C1 segment of cervical spinal cord (tissue), 14 donors: ENCODE data around the gene SRSF1.
"Not testable (repeated sequence)": the region's sequence is repeated elsewhere in the genome, so short reads cannot be mapped to it uniquely, and the experiment has no call there.

Experiments used
- DNase-seq, 14 donors: peaks; one replicate each; lab custom pipeline; 2025; lab: John Stamatoyannopoulos, UW

Gene SRSF1

GRCh38 chr17:57966246-57966645, 40.8 kb downstream of the SRSF1 start:
- DNase-seq, result no peak

GRCh38 chr17:57965521-57966160, 41.4 kb downstream of the SRSF1 start:
- DNase-seq, result no peak

GRCh38 chr17:57963149-57963511, 43.9 kb downstream of the SRSF1 start:
- DNase-seq, result no peak

GRCh38 chr17:57962279-57963148, 44.5 kb downstream of the SRSF1 start:
- DNase-seq, result no peak

- DNase-seq, result no peak
Measured at GRCh38 chr17:57959929-57960328, 47.1 kb downstream of the SRSF1 start.

GRCh38 chr17:57958391-57958790, 48.7 kb downstream of the SRSF1 start:
- not testable (repeated sequence) for DNase-seq

- no peak for DNase-seq
Measured at GRCh38 chr17:57957886-57958285, 49.2 kb downstream of the SRSF1 start.

- no peak for DNase-seq
Measured at GRCh38 chr17:57957120-57957850, 49.8 kb downstream of the SRSF1 start.

- no peak for DNase-seq
Measured at GRCh38 chr17:57956291-57957119, 50.5 kb downstream of the SRSF1 start.

GRCh38 chr17:57955183-57955931, 51.7 kb downstream of the SRSF1 start, which contains the start of gene CUEDC1:
TSS of gene CUEDC1 (minus strand) at chr17:57955412. CDS start at chr17:57885564, 69,848 bp downstream.
- peak in 10 of 14 donors; percentile 48 to 82 (median 69) for DNase-seq

GRCh38 chr17:57954397-57955182, 52.5 kb downstream of the SRSF1 start:
- DNase-seq, result peak in 7 of 14 donors; percentile 11 to 72 (median 60)

- no peak for DNase-seq
Measured at GRCh38 chr17:57953705-57954396, 53.2 kb downstream of the SRSF1 start.
